Suprapubic skin (tissue), 4 donors: ENCODE measurements around the gene CTH. TPM values are rescaled to one million over a fixed set of nuclear protein-coding genes. Genes with fewer than 3 reads are reported as not detected.
"Not testable (repeated sequence)": the region's sequence is repeated elsewhere in the genome, so short reads cannot be mapped to it uniquely, and the experiment has no call there.

Experiments used
- DNase-seq, 2 donors: peaks; one replicate each; pipeline ENCODE4 v3.0.0-alpha.2; 2019; ENCODE audit warnings: low spot score in 2 of 2
- H3K27ac ChIP-seq: fragments of 200-600 bp; sonication (generic); one replicate; pipeline ENCODE4 v1.5.1; 2019
- H3K27me3 ChIP-seq: fragments of 200-600 bp; sonication (generic); one replicate; pipeline ENCODE4 v1.5.1; 2019
- H3K36me3 ChIP-seq: fragments of 200-600 bp; sonication (generic); one replicate; pipeline ENCODE4 v1.5.1; 2019
- H3K4me1 ChIP-seq: fragments of 200-600 bp; sonication (generic); one replicate; pipeline ENCODE4 v1.5.1; 2019
- H3K4me3 ChIP-seq: fragments of 200-600 bp; sonication (generic); one replicate; pipeline ENCODE4 v1.5.1; 2019; ENCODE audit warnings: mild to moderate bottlenecking
- H3K9me3 ChIP-seq: fragments of 200-600 bp; sonication (generic); one replicate; pipeline ENCODE4 v1.5.1; 2019
- CTCF ChIP-seq, 2 donors: fragments of 200-600 bp in 1 of 2; fragments of 450-650 bp in 1 of 2; sonication (generic) in 1 of 2; IDR thresholded peaks; one replicate each; pipeline ENCODE4 v1.5.1; 2016 to 2019; ENCODE audit warnings: antibody characterized with exemption in 2 of 2, mild to moderate bottlenecking in 1 of 2, moderate library complexity in 1 of 2
- EP300 ChIP-seq: sonication (generic); formaldehyde crosslinking; IDR thresholded peaks from one replicate; pipeline ENCODE4 v1.6.1; 2017; ENCODE audit warnings: antibody characterized with exemption
- POLR2A ChIP-seq, 2 donors: fragments of 450-650 bp; IDR thresholded peaks; one replicate each; pipeline ENCODE4 v1.6.1; 2017; ENCODE audit warnings: antibody characterized with exemption in 2 of 2, mild to moderate bottlenecking in 2 of 2, moderate library complexity in 2 of 2
- POLR2AphosphoS5 ChIP-seq, 3 donors: sonication (generic); formaldehyde crosslinking; IDR thresholded peaks; one replicate each; pipeline ENCODE4 v1.6.1; 2017; ENCODE audit warnings: antibody characterized with exemption in 3 of 3
- WGBS: methylation state at CpG from one replicate; pipeline ENCODE4 v1.1.5; 2018; 5-methylcytosine and 5-hydroxymethylcytosine counted together
- total RNA-seq, 4 donors: library from RNA; depleted of rRNA; stranded (reverse); fragments of >200 nt; gene quantifications; one replicate each; pipeline ENCODE4 v1.1.0, GENCODE V29; 2016

The CTH gene
- total RNA-seq, 4 donors from 2014 or later, result 0.89 to 3.9 (median 2.2) TPM

- Histone ChIP-seq H3K4me1 (no peaks in the 10 kb centered on the region), H3K27me3 (no peaks in the 10 kb centered on the region), H3K4me3 (no peak overlapping the region), H3K27ac (no peak overlapping the region), H3K36me3 (no peaks in the 10 kb centered on the region), H3K9me3 (no peaks in the 10 kb centered on the region)
- 27% methylated on average over 1 of the region's 1 CpG for WGBS
- TF ChIP-seq POLR2A (IDR thresholded peaks at IDR 0.05) (no peak), EP300 (no peak), CTCF (IDR thresholded peaks at IDR 0.05) (no peak), POLR2AphosphoS5 (IDR thresholded peaks at IDR 0.05) (no peak)
- DNase-seq, result no peak
Measured at GRCh38 chr1:70475023-70475422, 64.0 kb downstream of the CTH start.

- no peak for DNase-seq
Measured at GRCh38 chr1:70477090-70477489, 66.0 kb downstream of the CTH start.

GRCh38 chr1:70477905-70478304 lies 66.8 kb downstream of the CTH start:
- not testable (repeated sequence) for H3K27ac ChIP-seq, H3K4me1 ChIP-seq, H3K9me3 ChIP-seq, DNase-seq, H3K36me3 ChIP-seq, H3K27me3 ChIP-seq, H3K4me3 ChIP-seq
- WGBS, result 88% methylated on average over 4 of the region's 4 CpGs

More at GRCh38 chr1:70477090-70477489, 66.0 kb downstream of the CTH start:
- WGBS, result 92% methylated on average over 12 of the region's 12 CpGs
- no peak overlapping the region for H3K4me3 ChIP-seq
- no peak for TF ChIP-seq POLR2AphosphoS5 (IDR thresholded peaks at IDR 0.05)
- no peak for TF ChIP-seq CTCF (IDR thresholded peaks at IDR 0.05)
- TF ChIP-seq POLR2A (IDR thresholded peaks at IDR 0.05), result no peak
- no peak for TF ChIP-seq EP300
- H3K36me3 ChIP-seq, result no peaks in the 10 kb centered on the region
- H3K27ac ChIP-seq, result no peak overlapping the region
- no peaks in the 10 kb centered on the region for H3K4me1 ChIP-seq
- H3K27me3 ChIP-seq, result no peaks in the 10 kb centered on the region
- H3K9me3 ChIP-seq, result no peaks in the 10 kb centered on the region

GRCh38 chr1:70483342-70483741 lies 72.3 kb downstream of the CTH start:
- H3K27me3 ChIP-seq, result no peaks in the 10 kb centered on the region
- TF ChIP-seq POLR2AphosphoS5 (IDR thresholded peaks at IDR 0.05) (no peak), POLR2A (IDR thresholded peaks at IDR 0.05) (no peak), EP300 (no peak), CTCF (IDR thresholded peaks at IDR 0.05) (no peak)
- H3K36me3 ChIP-seq, result no peaks in the 10 kb centered on the region
- DNase-seq, result no peak
- no peak overlapping the region for H3K4me3 ChIP-seq
- no peaks in the 10 kb centered on the region for H3K9me3 ChIP-seq
- WGBS, result 54% methylated on average over 4 of the region's 4 CpGs
- H3K27ac ChIP-seq, result no peak overlapping the region
- H3K4me1 ChIP-seq, result no peaks in the 10 kb centered on the region

GRCh38 chr1:70485624-70486023 lies 74.6 kb downstream of the CTH start:
- no peaks in the 10 kb centered on the region for H3K27me3 ChIP-seq
- no peak for DNase-seq
- 66% methylated on average over 4 of the region's 4 CpGs for WGBS

More at GRCh38 chr1:70485624-70486023, 74.6 kb downstream of the CTH start:
- H3K4me3 ChIP-seq, result no peak overlapping the region
- no peaks in the 10 kb centered on the region for H3K36me3 ChIP-seq
- no peak for TF ChIP-seq POLR2AphosphoS5 (IDR thresholded peaks at IDR 0.05)
- TF ChIP-seq EP300, result no peak
- TF ChIP-seq POLR2A (IDR thresholded peaks at IDR 0.05), result no peak
- no peak for TF ChIP-seq CTCF (IDR thresholded peaks at IDR 0.05)
- no peak overlapping the region for H3K27ac ChIP-seq
- H3K4me1 ChIP-seq, result no peaks in the 10 kb centered on the region
- H3K9me3 ChIP-seq, result no peaks in the 10 kb centered on the region
